GM19240 (cell line): ENCODE measurements around the gene PRKX.
"Not testable (repeated sequence)": the region's sequence is repeated elsewhere in the genome, so short reads cannot be mapped to it uniquely, and the experiment has no call there.

Experiments
- DNase-seq: peaks from one replicate; pipeline ENCODE4 v3.0.0; 2011; ENCODE audit warnings: low spot score; ENCODE audit not compliant: insufficient read length

Gene PRKX

GRCh38 chrX:3713225-3713936 is at the start of gene PRKX:
PRKX (minus strand) TSS chrX:3713649; CDS start chrX:3713253, 396 bp downstream.
- peak; percentile 64 for DNase-seq

- DNase-seq, result no peak
Measured at GRCh38 chrX:3763111-3763510, 49.7 kb upstream of the PRKX start.

GRCh38 chrX:3757510-3758025 is 44.1 kb upstream of the PRKX start:
- DNase-seq, result no peak

- DNase-seq, result no peak
Measured at GRCh38 chrX:3748052-3748559, 34.7 kb upstream of the PRKX start.

- DNase-seq, result no peak
Measured at GRCh38 chrX:3743801-3744439, 30.5 kb upstream of the PRKX start.

GRCh38 chrX:3740946-3741345 is 27.5 kb upstream of the PRKX start:
- not testable (repeated sequence) for DNase-seq

GRCh38 chrX:3738509-3738908 is 25.1 kb upstream of the PRKX start:
- DNase-seq, result no peak

- DNase-seq, result not testable (repeated sequence)
Measured at GRCh38 chrX:3736536-3736935, 23.1 kb upstream of the PRKX start.

GRCh38 chrX:3735891-3736290 is 22.4 kb upstream of the PRKX start:
- not testable (repeated sequence) for DNase-seq

- not testable (repeated sequence) for DNase-seq
Measured at GRCh38 chrX:3734456-3734855, 21.0 kb upstream of the PRKX start.

- DNase-seq, result no peak
Measured at GRCh38 chrX:3733043-3733430, 19.6 kb upstream of the PRKX start.

- not testable (repeated sequence) for DNase-seq
Measured at GRCh38 chrX:3732326-3733042, 19.0 kb upstream of the PRKX start.

GRCh38 chrX:3728454-3728853 is 15.0 kb upstream of the PRKX start:
- no peak for DNase-seq

- not testable (repeated sequence) for DNase-seq
Measured at GRCh38 chrX:3723460-3723859, 10.0 kb upstream of the PRKX start.

GRCh38 chrX:3717742-3718420 is 4.4 kb upstream of the PRKX start:
- DNase-seq, result no peak

GRCh38 chrX:3715921-3716320 is 2.5 kb upstream of the PRKX start:
- DNase-seq, result no peak

GRCh38 chrX:3714706-3715479 is 1.4 kb upstream of the PRKX start:
- DNase-seq, result not testable (repeated sequence)

GRCh38 chrX:3713937-3714434 is 537 bp upstream of the PRKX start:
- DNase-seq, result no peak

GRCh38 chrX:3712870-3713224 is 602 bp downstream of the PRKX start:
- no peak for DNase-seq

GRCh38 chrX:3712051-3712869 is 1.2 kb downstream of the PRKX start:
- DNase-seq, result no peak
